Mesenchymal stem cell (in vitro differentiated cells and primary cell): ENCODE results near the gene PPDPF.

Source experiments
- DNase-seq: peaks from one replicate; pipeline ENCODE4 v3.0.0-alpha.2; 2013
- H2AFZ ChIP-seq: one replicate; pipeline ENCODE4 v1.6.1; 2013; ENCODE audit warnings: low read depth, mild to moderate bottlenecking, control low read depth, inconsistent platforms, low read length, moderate library complexity
- H2AK5ac ChIP-seq: 2 replicates; pipeline ENCODE4 v1.6.1; 2013; ENCODE audit warnings: low read length, moderate library complexity, mild to moderate bottlenecking, inconsistent platforms; ENCODE audit not compliant: severe bottlenecking
- H2BK120ac ChIP-seq: one replicate; pipeline ENCODE4 v1.6.1; 2013; ENCODE audit warnings: low read depth, mild to moderate bottlenecking, inconsistent platforms, low read length, moderate library complexity
- H2BK12ac ChIP-seq, 2 experiments: one replicate each; pipeline ENCODE4 v1.6.1; 2013; ENCODE audit warnings: inconsistent platforms in 2 of 2, low read length in 2 of 2, mild to moderate bottlenecking in 2 of 2, moderate library complexity in 2 of 2, control low read depth in 1 of 2
- H2BK15ac ChIP-seq: one replicate; pipeline ENCODE4 v1.6.1; 2013; ENCODE audit warnings: mild to moderate bottlenecking, low read depth, inconsistent platforms; ENCODE audit not compliant: poor library complexity, severe bottlenecking
- H2BK5ac ChIP-seq: 2 replicates; pipeline ENCODE4 v1.6.1; 2013; ENCODE audit warnings: low read depth, mild to moderate bottlenecking, low read length, control low read depth, inconsistent platforms; ENCODE audit not compliant: poor library complexity, severe bottlenecking
- H3K14ac ChIP-seq, 2 experiments: one replicate each; pipeline ENCODE4 v1.6.1; 2013; ENCODE audit warnings: inconsistent platforms in 2 of 2, low read length in 2 of 2, control low read depth in 1 of 2, mild to moderate bottlenecking in 1 of 2, moderate library complexity in 1 of 2
- H3K18ac ChIP-seq, 2 experiments: one replicate each; pipeline ENCODE4 v1.6.1; 2013; ENCODE audit warnings: inconsistent platforms in 2 of 2, low read length in 2 of 2, control low read depth in 1 of 2, low read depth in 1 of 2, mild to moderate bottlenecking in 1 of 2
- H3K23ac ChIP-seq, 2 experiments: one replicate each; pipeline ENCODE4 v1.6.1; 2013; ENCODE audit warnings: inconsistent platforms in 2 of 2, low read length in 2 of 2, mild to moderate bottlenecking in 2 of 2, moderate library complexity in 2 of 2, control low read depth in 1 of 2
- H3K27ac ChIP-seq: 2 replicates; pipeline ENCODE4 v1.5.1; 2013; ENCODE audit warnings: mild to moderate bottlenecking, moderate library complexity, low read length, control low read depth, inconsistent platforms; ENCODE audit not compliant: poor library complexity, severe bottlenecking
- H3K27me3 ChIP-seq, 2 experiments: 2 replicates each; pipeline versions ENCODE4 v1.6.1 to v1.7.0; 2013; ENCODE audit warnings: low read length in 2 of 2, mild to moderate bottlenecking in 2 of 2, moderate library complexity in 2 of 2, control low read depth in 1 of 2, inconsistent platforms in 1 of 2; ENCODE audit not compliant: control insufficient read depth in 1 of 2, insufficient read depth in 1 of 2
- H3K36me3 ChIP-seq, 2 experiments: 2 replicates each; pipeline versions ENCODE4 v1.6.1 to v1.7.0; 2013; ENCODE audit warnings: low read length in 2 of 2, control low read depth in 1 of 2, inconsistent platforms in 1 of 2, low read depth in 1 of 2, mild to moderate bottlenecking in 1 of 2; ENCODE audit not compliant: insufficient read depth in 2 of 2, control insufficient read depth in 1 of 2
- H3K4ac ChIP-seq, 2 experiments: one replicate each; pipeline ENCODE4 v1.6.1; 2013; ENCODE audit warnings: inconsistent platforms in 2 of 2, low read length in 2 of 2, mild to moderate bottlenecking in 2 of 2, moderate library complexity in 2 of 2, control low read depth in 1 of 2, low read depth in 1 of 2
- H3K4me1 ChIP-seq: 2 replicates; pipeline ENCODE4 v1.6.1; 2013; ENCODE audit warnings: low read depth, low read length, control low read depth; ENCODE audit not compliant: control insufficient read depth, insufficient read depth
- H3K4me2 ChIP-seq: 2 replicates; pipeline ENCODE4 v1.6.1; 2013; ENCODE audit warnings: low read length, mild to moderate bottlenecking, inconsistent platforms; ENCODE audit not compliant: poor library complexity, severe bottlenecking
- H3K4me3 ChIP-seq, 2 experiments: 2 replicates each; pipeline versions ENCODE4 v1.5.1 to v1.7.0; 2013; ENCODE audit warnings: low read length in 2 of 2, mild to moderate bottlenecking in 2 of 2, control low read depth in 1 of 2, low read depth in 1 of 2; ENCODE audit not compliant: insufficient read depth in 1 of 2
- H3K79me1 ChIP-seq: replicated peaks from 2 replicates; pipeline ENCODE4 v1.6.1; 2013; ENCODE audit warnings: mild to moderate bottlenecking, control low read depth, low read length, inconsistent platforms; ENCODE audit not compliant: poor library complexity, severe bottlenecking
- H3K9ac ChIP-seq: 2 replicates; pipeline ENCODE4 v1.7.0; 2013; ENCODE audit warnings: mild to moderate bottlenecking, low read length, moderate library complexity
- H3K9me3 ChIP-seq: 2 replicates; pipeline ENCODE4 v1.7.0; 2013; ENCODE audit warnings: mild to moderate bottlenecking, low read length; ENCODE audit not compliant: control insufficient read depth
- H4K8ac ChIP-seq: one replicate; pipeline ENCODE4 v1.6.1; 2013; ENCODE audit warnings: inconsistent platforms, mild to moderate bottlenecking, low read length, moderate library complexity
- H4K91ac ChIP-seq: one replicate; pipeline ENCODE4 v1.6.1; 2013; ENCODE audit warnings: mild to moderate bottlenecking, low read length, inconsistent platforms
- WGBS: methylation state at CpG from one replicate; pipeline ENCODE4 v1.1.7; 2013; ENCODE audit warnings: mixed read lengths; 5-methylcytosine and 5-hydroxymethylcytosine counted together

PPDPF gene

GRCh38 chr20:63490416-63490815 lies 30.1 kb upstream of the PPDPF start:
- Histone ChIP-seq H3K79me1 (no peaks in the 10 kb centered on the region), H3K4me1 (peaks cover 2% of the 10 kb centered on the region), H2BK5ac (no peak overlapping the region), H4K91ac (no peak overlapping the region), H3K4ac (no peak overlapping the region), H3K23ac (no peak overlapping the region), H3K27me3 (peaks cover 35 to 56% of the 10 kb centered on the region in 2 experiments), H3K9me3 (peaks cover 6% of the 10 kb centered on the region), H3K14ac (no peak overlapping the region), H3K27ac (no peak overlapping the region), H2AFZ (no peak overlapping the region), H2BK12ac (no peak overlapping the region), H4K8ac (no peak overlapping the region), H2AK5ac (no peak overlapping the region), H3K36me3 (peaks cover 0 to 4% of the 10 kb centered on the region in 2 experiments), H3K9ac (no peak overlapping the region), H2BK15ac (no peak overlapping the region), H3K4me2 (no peak overlapping the region), H2BK120ac (no peak overlapping the region), H3K4me3 (no peak overlapping the region), H3K18ac (no peak overlapping the region)
- WGBS: 90% methylated on average over 24 of the region's 24 CpGs
- no peak for DNase-seq

GRCh38 chr20:63491078-63491477 lies 29.5 kb upstream of the PPDPF start:
- 65% methylated on average over 4 of the region's 4 CpGs for WGBS
- Histone ChIP-seq H2AK5ac (no peak overlapping the region), H3K27me3 (peaks cover 28 to 56% of the 10 kb centered on the region in 2 experiments), H3K14ac (no peak overlapping the region), H3K9ac (no peak overlapping the region), H2BK5ac (no peak overlapping the region), H3K18ac (no peak overlapping the region), H3K79me1 (no peaks in the 10 kb centered on the region), H3K36me3 (peaks cover 0 to 4% of the 10 kb centered on the region in 2 experiments), H3K4me2 (no peak overlapping the region), H3K9me3 (peaks cover 6% of the 10 kb centered on the region), H3K27ac (no peak overlapping the region), H3K4me1 (peaks cover 2% of the 10 kb centered on the region), H4K91ac (no peak overlapping the region), H2BK15ac (no peak overlapping the region), H2AFZ (no peak overlapping the region), H3K23ac (no peak overlapping the region), H2BK120ac (no peak overlapping the region), H2BK12ac (no peak overlapping the region), H4K8ac (no peak overlapping the region), H3K4ac (no peak overlapping the region), H3K4me3 (no peak overlapping the region)
- no peak for DNase-seq

- Histone ChIP-seq H2BK12ac (no peak overlapping the region), H3K4me2 (no peak overlapping the region), H3K79me1 (no peaks in the 10 kb centered on the region), H4K91ac (no peak overlapping the region), H2AK5ac (no peak overlapping the region), H2BK5ac (no peak overlapping the region), H3K18ac (no peak overlapping the region), H3K23ac (no peak overlapping the region), H2BK120ac (no peak overlapping the region), H3K4me1 (peaks cover 5% of the 10 kb centered on the region), H3K9me3 (peaks cover 6% of the 10 kb centered on the region), H2BK15ac (no peak overlapping the region), H2AFZ (no peak overlapping the region), H3K27ac (no peak overlapping the region), H3K14ac (no peak overlapping the region), H3K4ac (no peak overlapping the region), H3K27me3 (peaks cover 28 to 55% of the 10 kb centered on the region in 2 experiments), H4K8ac (no peak overlapping the region), H3K36me3 (peaks cover 0 to 4% of the 10 kb centered on the region in 2 experiments), H3K4me3 (no peak overlapping the region), H3K9ac (no peak overlapping the region)
- 57% methylated on average over 4 of the region's 4 CpGs for WGBS
- no peak for DNase-seq
Observed at GRCh38 chr20:63491635-63492230, 28.8 kb upstream of the PPDPF start.

- Histone ChIP-seq H4K91ac (no peak overlapping the region), H2BK15ac (no peak overlapping the region), H3K4me2 (no peak overlapping the region), H3K4me3 (no peak overlapping the region), H2BK5ac (no peak overlapping the region), H2AFZ (no peak overlapping the region), H3K36me3 (peaks cover 0 to 4% of the 10 kb centered on the region in 2 experiments), H3K79me1 (no peaks in the 10 kb centered on the region), H3K9ac (no peak overlapping the region), H3K18ac (no peak overlapping the region), H2BK12ac (no peak overlapping the region), H2AK5ac (no peak overlapping the region), H3K4me1 (peaks cover 5% of the 10 kb centered on the region), H4K8ac (no peak overlapping the region), H3K9me3 (peaks cover 6% of the 10 kb centered on the region), H3K23ac (no peak overlapping the region), H3K27ac (no peak overlapping the region), H3K4ac (no peak overlapping the region), H3K14ac (no peak overlapping the region), H2BK120ac (no peak overlapping the region), H3K27me3 (peaks cover 24 to 58% of the 10 kb centered on the region in 2 experiments)
- WGBS: 84% methylated on average over 2 of the region's 2 CpGs
- DNase-seq: no peak
Observed at GRCh38 chr20:63492518-63492917, 28.0 kb upstream of the PPDPF start.
